GM21619 (cell line): Measurements from ENCODE around the gene SUSD1.

Experiments
- ATAC-seq: cut with Tn5 transposase; IDR thresholded peaks from one replicate; pipeline ENCODE4 v1.9.1; 2021; ENCODE audit not compliant: unreplicated experiment

The SUSD1 gene

GRCh38 chr9:111993319-111993718 lies 181.8 kb downstream of the SUSD1 start:
- no peak for ATAC-seq

- peak; percentile 88 for ATAC-seq
These were observed 182.6 kb downstream of the SUSD1 start for GRCh38 chr9:111992523-111992922.

- no peak for ATAC-seq
These were observed 183.9 kb downstream of the SUSD1 start for GRCh38 chr9:111991179-111991578.
